HepG2 (cell line): ENCODE data around the gene PLXND1. TPM values are rescaled to one million over a fixed set of nuclear protein-coding genes. Genes with fewer than 3 reads are reported as not detected.
A peak's percentile ranks its signal among the peaks of the same experiment; 100 is the strongest.

Experiments used
- AGO2 ChIP-seq: fragments of 200-400 bp; formaldehyde crosslinking; optimal IDR thresholded peaks from 2 replicates; pipeline ENCODE3; 2017; ENCODE audit warnings: mild to moderate bottlenecking, low read depth, low read length, moderate library complexity
- BCLAF1 ChIP-seq: fragments of 450-650 bp; IDR thresholded peaks from 2 replicates; pipeline ENCODE4 v1.6.1; 2017; ENCODE audit warnings: mild to moderate bottlenecking
- CTCF ChIP-seq: sonication (generic); formaldehyde crosslinking; IDR thresholded peaks from 2 replicates; pipeline ENCODE4 v1.5.0; 2020; ENCODE audit warnings: mild to moderate bottlenecking, missing genetic modification reagents, moderate library complexity
- DBP ChIP-seq: sonication (generic); formaldehyde crosslinking; IDR thresholded peaks from 2 replicates; pipeline ENCODE4 v1.4.0; 2020; ENCODE audit warnings: missing genetic modification reagents; ENCODE audit errors: not compliant biosample characterization
- E2F1 ChIP-seq: sonication (generic); formaldehyde crosslinking; IDR thresholded peaks from 2 replicates; pipeline ENCODE4 v1.5.0; 2020; ENCODE audit warnings: missing genetic modification reagents
- FOXA3 ChIP-seq: IDR thresholded peaks from 2 replicates; pipeline ENCODE4 v1.6.1; 2016; ENCODE audit warnings: missing genetic modification reagents, missing compliant biosample characterization
- FOXK2 ChIP-seq: fragments of 450-650 bp; IDR thresholded peaks from 2 replicates; pipeline ENCODE4 v1.6.1; 2016
- GPBP1L1 ChIP-seq: sonication (generic); formaldehyde crosslinking; IDR thresholded peaks from 2 replicates; pipeline ENCODE4 v1.5.0; 2020; ENCODE audit warnings: mild to moderate bottlenecking, missing genetic modification reagents
- RERE ChIP-seq: IDR thresholded peaks from 2 replicates; pipeline ENCODE4 v1.6.1; 2016; ENCODE audit warnings: low read depth, missing genetic modification reagents, missing compliant biosample characterization
- SMAD3 ChIP-seq: sonication (generic); formaldehyde crosslinking; IDR thresholded peaks from 2 replicates; pipeline ENCODE4 v1.4.0; 2020; ENCODE audit warnings: missing genetic modification reagents
- TBP ChIP-seq: sonication (generic); formaldehyde crosslinking; IDR thresholded peaks from 2 replicates; pipeline ENCODE4 v1.5.0; 2020; ENCODE audit warnings: missing genetic modification reagents
- ZFP36L1 ChIP-seq: sonication (generic); formaldehyde crosslinking; IDR thresholded peaks from 2 replicates; pipeline ENCODE4 v1.8.0; 2022; ENCODE audit warnings: mild to moderate bottlenecking, missing genetic modification reagents, moderate library complexity
- ZNF3 ChIP-seq: IDR thresholded peaks from 2 replicates; pipeline ENCODE4 v1.7.0; 2017; ENCODE audit warnings: inconsistent platforms
- ZNF839 ChIP-seq: sonication (generic); formaldehyde crosslinking; IDR thresholded peaks from 2 replicates; pipeline ENCODE4 v1.4.0; 2020; ENCODE audit warnings: missing genetic modification reagents, mild to moderate bottlenecking, borderline replicate concordance
- polyA plus RNA-seq, 8 experiments: library from polyadenylated mRNA; depleted of rRNA in 3 of 8; stranded (reverse) in 7 of 8; unstranded in 1 of 8; fragments of >200 nt; fragmentation: Illumina TruSeq in 4 of 8; extraction: Trizol in 4 of 8; gene quantifications; 2 replicates each; pipeline versions ENCODE4 v1.2.1 to v1.2.3, GENCODE V29; 2011 to 2016; ENCODE audit warnings: low read depth in 4 of 8, missing spikeins in 1 of 8, mixed read lengths in 1 of 8; ENCODE audit not compliant: insufficient read depth in 1 of 8
- total RNA-seq, 5 experiments: library from RNA; depleted of rRNA; stranded (reverse); fragments of >200 nt; fragmentation: Illumina TruSeq; extraction: Trizol; gene quantifications; 2 replicates each; pipeline ENCODE4 v1.2.3, GENCODE V29; 2016; ENCODE audit warnings: low read depth in 1 of 5

PLXND1 gene
- total and polyA plus RNA-seq, 2 of the 13 experiments (the other 11 are each of a cell fraction or from before 2014, with no cell fraction given): 15.9 to 42.0 TPM

- TF ChIP-seq CTCF (CRISPR knock-in tag) (no peak), ZNF3 (CRISPR knock-in tag) (no peak), GPBP1L1 (CRISPR knock-in tag) (no peak), RERE (CRISPR knock-in tag) (no peak), FOXA3 (CRISPR knock-in tag) (peak; percentile 87), FOXK2 (no peak), AGO2 (peak; percentile 9), SMAD3 (CRISPR knock-in tag) (0 out of 2 replicates have a peak, but pooled peaks have one; percentile 24), BCLAF1 (no peak), DBP (no peak), E2F1 (CRISPR knock-in tag) (no peak), ZFP36L1 (CRISPR knock-in tag) (no peak), TBP (CRISPR knock-in tag) (no peak), ZNF839 (CRISPR knock-in tag) (no peak)
Observed at GRCh38 chr3:129576514-129577352, 29.7 kb downstream of the PLXND1 start (continued).
